Islet of Langerhans (tissue), 1 donor: ENCODE measurements around the gene SIN3B.

Experiments
- FAIRE-seq: peaks from one replicate; lab custom pipeline; 2011; peaks lifted over from hg19 to GRCh38; lab: Jason Lieb, UNC

The SIN3B gene

DNA sequence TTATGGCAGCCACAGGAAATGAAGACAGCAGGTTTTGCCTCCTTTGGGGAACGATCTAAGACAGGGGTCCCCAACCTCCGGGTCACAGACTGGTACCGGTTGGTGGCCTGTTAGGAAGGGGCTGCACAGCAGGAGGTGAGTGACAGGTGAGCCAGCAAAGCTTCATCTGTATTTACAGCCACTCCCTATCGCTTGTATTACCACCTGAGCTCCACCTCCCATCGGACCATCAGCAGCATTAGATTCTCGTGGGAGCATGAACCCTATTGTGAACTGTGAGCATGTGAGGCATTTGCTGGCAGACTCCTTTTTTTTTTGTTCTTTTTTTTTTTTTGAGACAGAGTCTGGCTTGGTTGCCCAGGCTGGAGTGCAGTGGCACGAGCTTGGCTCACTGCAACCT is 81.8 kb downstream of the SIN3B start:
- no peak for FAIRE-seq

DNA sequence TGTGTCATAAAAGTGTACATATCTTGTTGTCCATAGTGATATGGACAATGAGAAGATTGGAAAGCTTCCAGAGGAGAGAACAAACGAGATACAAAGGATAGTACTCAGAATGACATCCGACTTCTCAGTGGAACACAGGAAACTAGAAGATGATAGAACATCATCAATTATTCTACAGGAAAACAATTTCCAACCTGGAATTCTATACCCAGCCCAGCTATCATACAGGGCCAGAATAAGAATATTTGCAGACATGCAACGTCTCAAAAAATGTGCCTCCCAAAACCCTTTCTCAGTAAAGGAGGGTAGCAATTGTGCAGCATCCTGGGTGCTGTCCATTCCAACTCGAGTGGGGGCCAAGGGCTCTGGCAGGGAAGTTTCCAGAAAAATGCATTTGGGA is 83.6 kb downstream of the SIN3B start:
- FAIRE-seq: no peak

DNA sequence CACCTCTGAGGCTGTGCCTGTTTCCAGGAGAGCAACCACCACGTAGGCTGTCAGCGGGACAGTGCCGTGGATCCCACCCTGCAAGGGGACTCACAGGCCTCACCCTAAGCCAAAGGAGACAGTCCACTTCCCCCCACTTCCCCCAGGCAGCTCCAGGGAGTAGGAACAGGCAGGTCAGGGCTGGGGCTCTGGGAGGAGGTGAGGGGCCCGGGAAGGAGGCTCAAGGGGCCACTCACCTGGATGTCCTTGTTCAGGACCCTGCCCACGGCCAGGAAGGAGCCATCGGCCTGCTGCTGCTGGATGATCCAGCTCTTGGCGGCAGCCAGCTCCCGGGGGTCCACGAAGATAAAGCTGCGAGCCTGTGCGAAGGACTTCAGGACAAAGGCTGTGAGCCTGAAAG is 85.2 kb downstream of the SIN3B start:
- FAIRE-seq: no peak

DNA sequence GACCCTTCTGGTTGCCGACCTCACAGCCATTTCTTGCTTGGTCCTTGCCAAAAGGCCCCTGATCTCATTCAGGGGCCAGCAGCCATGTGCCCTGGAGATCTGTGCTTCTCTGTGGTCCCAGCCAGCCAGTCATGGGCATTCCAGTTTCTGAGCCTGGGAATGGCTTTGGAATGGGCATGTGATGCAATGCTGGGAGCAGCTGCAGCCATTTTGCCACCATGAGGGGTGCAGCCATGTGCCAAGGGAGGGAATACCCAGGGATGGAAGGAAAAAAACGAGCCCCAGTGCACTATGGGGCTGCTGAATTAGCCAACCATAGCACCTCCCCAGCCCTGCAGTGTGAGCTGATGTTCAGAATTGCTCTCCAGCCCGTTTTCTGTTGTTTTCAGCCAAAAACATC is 85.9 kb downstream of the SIN3B start:
- no peak for FAIRE-seq

DNA sequence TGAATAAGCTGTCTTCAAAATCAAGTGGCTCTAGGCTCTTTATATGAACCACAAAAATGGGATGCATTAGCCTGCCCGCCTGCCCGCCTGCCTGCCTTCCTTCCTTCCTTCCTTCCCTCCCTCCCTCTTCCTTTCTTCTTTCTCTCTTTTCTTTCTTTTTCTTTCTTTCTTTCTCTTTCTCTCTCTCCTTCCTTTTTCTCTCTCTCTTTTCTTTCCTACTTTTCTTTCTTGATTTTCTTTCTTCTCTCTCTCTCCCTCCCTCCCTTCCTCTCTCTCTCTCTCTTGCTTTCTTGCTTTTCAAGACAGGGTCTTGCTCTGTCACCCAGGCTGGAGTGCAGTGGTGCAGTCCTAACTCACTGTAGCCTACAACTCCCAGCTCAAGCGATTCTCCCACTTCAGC is 86.5 kb downstream of the SIN3B start:
- FAIRE-seq: no peak

DNA sequence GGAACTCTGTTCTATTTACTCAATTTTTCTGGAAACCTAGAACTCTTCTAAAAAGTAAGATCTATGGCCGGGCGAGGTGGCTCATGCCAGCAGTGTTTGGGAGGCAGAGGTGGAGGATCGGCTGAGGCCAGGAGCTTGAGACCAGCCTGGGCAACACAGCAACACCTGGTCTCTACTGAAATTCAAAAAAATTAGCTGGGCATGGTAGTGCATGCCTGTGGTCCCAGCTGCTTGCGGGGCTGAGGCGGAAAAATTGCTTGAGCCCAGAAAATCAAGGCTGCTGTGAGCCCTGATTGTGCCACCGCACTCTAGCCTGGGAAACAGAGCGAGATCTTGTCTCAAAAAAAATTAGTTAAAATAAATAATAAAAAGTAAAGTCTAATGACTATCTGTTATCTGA is 88.2 kb downstream of the SIN3B start:
- no peak for FAIRE-seq

DNA sequence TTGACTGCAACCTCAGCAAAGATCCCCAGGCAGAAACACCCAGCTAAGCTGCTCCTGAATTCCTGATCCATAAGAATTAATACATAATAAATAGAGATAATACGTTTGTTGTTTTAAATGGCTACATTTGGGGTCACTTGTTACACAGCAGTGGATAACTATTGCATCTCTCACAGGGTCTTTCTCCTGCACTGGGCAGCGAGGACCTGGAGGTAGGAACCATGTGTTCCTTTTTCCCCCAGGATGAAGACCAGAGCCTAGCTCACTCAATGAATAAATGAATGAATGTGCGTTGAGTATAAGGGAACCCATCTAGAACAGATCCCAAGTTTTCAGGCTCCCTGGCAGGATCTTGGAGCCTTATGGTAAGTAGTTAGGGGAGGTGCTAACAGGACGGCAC is 90.3 kb downstream of the SIN3B start:
- no peak for FAIRE-seq

DNA sequence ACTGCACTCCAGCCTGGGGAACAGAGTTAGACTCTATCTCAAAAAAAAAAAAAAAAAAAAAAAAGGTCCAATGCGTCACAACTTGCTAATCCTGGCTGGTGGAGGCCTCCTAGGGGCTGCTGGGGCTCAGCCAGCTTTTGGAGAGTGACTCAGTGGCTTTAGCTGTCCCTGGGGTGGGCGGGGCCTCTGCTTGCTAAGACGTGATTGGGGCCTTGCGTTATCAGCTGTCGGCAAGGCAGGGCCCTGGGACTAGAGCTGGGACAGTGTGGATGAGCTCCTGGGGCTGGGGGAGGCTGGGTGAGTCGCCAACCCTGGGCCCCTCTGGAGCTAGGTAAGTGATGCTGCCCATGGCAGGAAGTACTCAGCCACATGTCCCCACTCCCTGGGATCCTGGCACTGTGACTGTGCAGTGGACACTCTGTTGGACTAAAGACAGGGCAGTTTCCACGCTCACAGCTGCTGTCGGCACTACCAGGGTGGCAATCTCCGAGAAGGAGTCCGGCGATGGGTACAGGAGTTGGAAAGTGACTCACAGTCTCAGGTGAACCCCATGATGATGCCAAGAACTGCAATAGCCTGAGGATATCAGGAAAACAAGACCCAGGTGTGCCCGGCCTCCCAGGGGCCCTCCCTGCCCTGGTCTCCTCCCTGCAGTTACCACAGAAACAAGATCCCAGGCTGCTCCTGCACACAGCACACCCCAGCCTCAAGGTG is 91.8 kb downstream of the SIN3B start:
- FAIRE-seq: no peak

DNA sequence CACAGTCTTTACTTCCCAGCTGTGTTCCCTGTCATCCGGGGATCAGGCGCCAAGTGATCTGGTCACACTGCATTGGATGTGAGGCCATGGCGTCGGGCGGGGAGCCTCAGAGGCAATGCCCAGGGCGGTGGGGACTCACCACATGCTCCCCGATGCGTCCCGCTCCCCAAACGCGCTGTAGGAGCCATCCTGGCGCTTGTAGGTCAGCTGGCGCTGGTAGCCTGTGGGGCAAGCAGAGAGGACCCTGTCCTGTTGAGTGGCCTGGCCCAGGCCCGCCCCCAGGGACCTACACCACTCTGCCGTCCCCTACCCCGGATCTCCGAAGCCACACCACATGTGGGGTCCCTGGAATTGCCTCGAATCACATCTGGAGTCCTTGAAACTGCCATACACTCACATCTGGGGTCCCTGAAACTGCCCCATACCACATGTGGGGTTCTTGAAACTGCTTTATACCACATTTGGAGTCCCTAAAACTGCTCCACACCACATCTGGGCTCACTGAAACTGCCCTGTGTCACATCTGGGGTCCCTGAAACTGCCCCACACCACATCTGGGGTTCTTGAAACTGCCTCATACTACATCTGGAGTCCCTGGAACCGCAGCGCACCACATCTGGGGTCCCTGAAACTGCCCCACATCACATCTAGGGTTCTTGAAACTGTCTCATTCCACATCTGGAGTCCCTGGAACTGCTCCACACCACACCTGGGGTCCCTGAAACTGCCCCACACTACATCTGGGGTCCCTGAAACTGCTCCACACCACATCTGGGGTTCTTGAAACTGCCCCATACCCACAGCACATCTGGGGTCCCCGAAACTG is 92.8 kb downstream of the SIN3B start:
- FAIRE-seq: no peak

DNA sequence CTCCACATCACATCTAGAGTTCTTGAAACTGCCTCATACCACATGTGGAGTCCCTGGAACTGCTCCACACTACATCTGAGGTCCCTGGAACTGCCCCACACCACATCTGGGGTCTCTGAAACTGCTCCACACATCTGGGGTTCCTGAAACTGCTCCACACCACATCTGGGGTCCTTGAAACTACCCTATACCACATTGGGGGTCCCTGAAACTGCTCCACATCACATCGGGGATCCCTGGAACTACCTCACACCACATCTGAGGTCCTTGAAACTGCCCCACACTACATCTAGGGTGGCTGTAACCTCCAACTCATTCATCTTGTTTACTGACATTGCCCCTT is 93.4 kb downstream of the SIN3B start:
- FAIRE-seq: no peak

DNA sequence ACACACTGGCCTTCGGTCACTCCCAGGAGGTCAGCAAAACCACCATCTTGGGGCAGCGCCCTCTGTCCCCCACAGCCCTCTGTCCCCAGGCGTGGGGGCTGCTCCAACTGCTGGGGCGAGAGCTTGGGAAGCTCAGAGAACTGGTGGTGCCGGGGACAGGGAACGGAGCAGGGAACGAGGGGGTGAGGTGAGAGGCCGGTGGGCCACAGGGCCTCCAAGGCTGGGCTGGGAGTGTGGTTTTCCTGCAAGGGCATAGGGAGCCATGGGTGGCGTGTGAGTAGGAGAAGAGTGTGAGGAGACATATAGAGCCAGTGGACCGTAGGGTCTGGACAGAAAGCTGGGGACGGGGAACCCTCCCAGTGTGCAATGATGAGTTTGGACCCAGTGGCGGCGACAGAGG is 93.8 kb downstream of the SIN3B start:
- no peak for FAIRE-seq

DNA sequence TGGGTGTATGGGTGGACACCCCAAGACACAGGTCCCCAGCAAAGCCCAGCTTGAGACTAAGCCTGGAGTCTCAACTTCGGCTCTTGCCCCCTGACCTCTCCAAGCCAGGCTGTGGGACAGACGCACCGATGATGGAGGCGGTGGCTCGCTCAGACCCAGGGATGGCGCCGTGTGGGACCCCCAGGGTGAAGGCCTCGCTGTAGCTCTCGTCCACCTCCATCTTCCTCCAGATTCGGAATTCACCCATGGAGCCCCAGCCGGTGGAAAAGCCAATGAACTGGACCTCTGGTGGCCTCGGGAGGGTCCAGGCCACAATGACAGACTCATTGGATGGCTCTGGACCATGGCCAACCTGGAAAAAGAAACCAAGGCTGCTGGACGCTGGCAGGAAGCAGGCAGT is 98.7 kb downstream of the SIN3B start:
- FAIRE-seq: no peak

DNA sequence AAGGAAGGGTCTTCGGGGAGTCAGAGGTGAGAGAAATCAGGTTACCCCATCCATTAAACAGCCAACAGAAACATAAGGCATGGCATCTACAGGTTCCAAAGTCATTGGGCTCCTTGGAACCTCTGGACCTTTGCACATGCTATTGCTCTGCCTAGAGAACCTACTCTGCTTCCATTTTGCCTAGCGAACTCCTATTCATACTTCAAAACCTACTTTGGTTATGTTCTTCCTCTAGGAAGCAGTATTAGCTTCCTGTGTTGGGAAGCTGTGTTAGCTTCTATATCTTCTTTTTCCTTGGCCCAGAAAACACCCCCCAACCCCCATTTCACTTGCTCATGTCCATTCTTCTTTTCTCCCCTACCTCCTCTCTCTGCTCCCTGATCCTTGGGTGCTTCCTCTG is 99.2 kb downstream of the SIN3B start:
- FAIRE-seq: no peak

DNA sequence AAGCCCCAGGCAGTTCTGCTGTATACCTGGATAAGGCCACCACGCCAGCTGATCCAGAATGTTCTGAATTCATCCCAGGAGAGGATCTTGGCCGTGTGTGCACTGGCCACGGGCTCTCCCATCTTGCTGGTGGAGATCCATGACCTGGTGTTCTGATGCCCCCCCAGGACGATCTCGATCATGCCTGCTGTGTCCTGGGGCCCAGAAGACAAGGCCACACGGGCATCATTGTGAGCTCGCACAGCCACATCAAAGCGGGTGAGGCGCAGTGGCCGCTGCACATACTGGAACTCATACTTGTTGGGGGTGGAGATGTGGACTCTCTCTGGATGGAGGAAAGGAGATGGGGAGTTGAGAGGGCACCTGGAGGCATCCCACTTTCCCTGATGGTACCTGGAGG is 99.7 kb downstream of the SIN3B start:
- no peak for FAIRE-seq
